Nephron (organoid): Measurements from ENCODE around the gene ATP7B.

Experiments
- H3K27ac Mint-ChIP-seq, 3 experiments: 2 replicates each; pipeline ENCODE4 v1.8.0; 2020; ENCODE audit warnings: mixed read lengths in 3 of 3, mild to moderate bottlenecking in 2 of 3, moderate library complexity in 1 of 3
- H3K27me3 Mint-ChIP-seq: 2 replicates; pipeline ENCODE4 v1.8.0; 2021; ENCODE audit warnings: low read depth, mild to moderate bottlenecking, moderate library complexity, mixed read lengths
- H3K36me3 Mint-ChIP-seq: 2 replicates; pipeline ENCODE4 v1.8.0; 2020; ENCODE audit warnings: low read depth, mixed read lengths
- H3K4me1 Mint-ChIP-seq: 2 replicates; pipeline ENCODE4 v1.8.0; 2020; ENCODE audit warnings: mixed read lengths
- H3K4me3 Mint-ChIP-seq, 3 experiments: 2 replicates each; pipeline ENCODE4 v1.8.0; 2020; ENCODE audit warnings: mild to moderate bottlenecking in 3 of 3, mixed read lengths in 3 of 3, moderate library complexity in 2 of 3
- H3K9me3 Mint-ChIP-seq: 2 replicates; pipeline ENCODE4 v1.8.0; 2020; ENCODE audit warnings: mixed read lengths
- TF ChIP-seq, protein P1 (sequence below), 3 experiments: fragments of 200-600 bp; sonication (generic); IDR thresholded peaks; one replicate each; pipeline ENCODE4 v1.5.0; 2021; ENCODE audit warnings: antibody characterized with exemption in 3 of 3; ENCODE audit not compliant: unreplicated experiment in 3 of 3

ATP7B gene

DNA sequence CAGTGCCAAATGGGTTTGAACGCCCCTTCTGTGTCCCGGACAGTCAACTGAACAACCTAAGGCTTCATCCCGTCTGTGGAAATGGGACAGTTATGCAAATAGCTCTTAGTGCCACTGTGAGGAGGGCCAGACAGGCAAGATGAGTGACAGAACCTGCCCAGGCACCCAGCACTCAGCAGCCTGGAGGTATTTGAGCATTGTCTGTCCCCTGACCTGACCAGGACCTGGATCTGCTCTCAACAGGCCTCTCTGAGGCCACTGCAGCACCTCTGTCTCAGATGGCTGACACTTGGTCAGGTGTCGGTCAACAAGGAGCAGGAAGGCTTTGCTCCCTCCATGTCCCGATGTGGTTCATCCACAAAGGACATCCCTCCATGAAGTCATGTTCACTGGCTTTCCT lies 81.6 kb downstream of the ATP7B start:
- Mint-ChIP-seq H3K27me3 (no peaks in the 10 kb centered on the region), H3K36me3 (peaks cover 4% of the 10 kb centered on the region), H3K27ac (no peak overlapping the region), H3K4me3 (no peak overlapping the region), H3K9me3 (no peaks in the 10 kb centered on the region), H3K4me1 (no peaks in the 10 kb centered on the region)
- TF ChIP-seq, protein P1, sequence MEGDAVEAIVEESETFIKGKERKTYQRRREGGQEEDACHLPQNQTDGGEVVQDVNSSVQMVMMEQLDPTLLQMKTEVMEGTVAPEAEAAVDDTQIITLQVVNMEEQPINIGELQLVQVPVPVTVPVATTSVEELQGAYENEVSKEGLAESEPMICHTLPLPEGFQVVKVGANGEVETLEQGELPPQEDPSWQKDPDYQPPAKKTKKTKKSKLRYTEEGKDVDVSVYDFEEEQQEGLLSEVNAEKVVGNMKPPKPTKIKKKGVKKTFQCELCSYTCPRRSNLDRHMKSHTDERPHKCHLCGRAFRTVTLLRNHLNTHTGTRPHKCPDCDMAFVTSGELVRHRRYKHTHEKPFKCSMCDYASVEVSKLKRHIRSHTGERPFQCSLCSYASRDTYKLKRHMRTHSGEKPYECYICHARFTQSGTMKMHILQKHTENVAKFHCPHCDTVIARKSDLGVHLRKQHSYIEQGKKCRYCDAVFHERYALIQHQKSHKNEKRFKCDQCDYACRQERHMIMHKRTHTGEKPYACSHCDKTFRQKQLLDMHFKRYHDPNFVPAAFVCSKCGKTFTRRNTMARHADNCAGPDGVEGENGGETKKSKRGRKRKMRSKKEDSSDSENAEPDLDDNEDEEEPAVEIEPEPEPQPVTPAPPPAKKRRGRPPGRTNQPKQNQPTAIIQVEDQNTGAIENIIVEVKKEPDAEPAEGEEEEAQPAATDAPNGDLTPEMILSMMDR (IDR thresholded peaks at IDR 0.05; ENCODE audit: unreplicated experiment in 3 of 3): no peak

DNA sequence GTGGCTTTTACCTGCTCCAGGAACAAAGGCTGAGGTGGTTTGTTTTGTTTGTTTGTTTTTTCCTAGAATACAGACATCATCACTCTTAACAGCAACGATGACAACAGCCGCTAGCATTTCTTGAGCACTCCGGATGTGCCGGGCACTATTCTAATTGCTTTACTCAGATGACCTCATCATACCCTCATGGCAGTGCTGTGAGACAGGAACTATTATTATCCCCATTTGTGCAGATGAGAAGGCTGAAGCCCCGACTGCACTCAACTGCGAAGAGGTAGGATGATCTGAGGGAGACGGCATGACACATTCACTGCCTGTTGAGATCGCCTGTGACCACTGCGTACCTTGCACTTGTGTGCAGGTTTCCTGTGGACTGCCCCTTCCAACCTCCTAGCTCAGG lies 83.0 kb downstream of the ATP7B start:
- TF ChIP-seq, protein P1 (IDR thresholded peaks at IDR 0.05; ENCODE audit: unreplicated experiment in 3 of 3): no peak
- no peaks in the 10 kb centered on the region for H3K27me3 Mint-ChIP-seq
- no peak overlapping the region for H3K27ac Mint-ChIP-seq
- H3K36me3 Mint-ChIP-seq: peaks cover 4% of the 10 kb centered on the region
- H3K9me3 Mint-ChIP-seq: no peaks in the 10 kb centered on the region
- no peak overlapping the region for H3K4me3 Mint-ChIP-seq
- H3K4me1 Mint-ChIP-seq: no peaks in the 10 kb centered on the region

DNA sequence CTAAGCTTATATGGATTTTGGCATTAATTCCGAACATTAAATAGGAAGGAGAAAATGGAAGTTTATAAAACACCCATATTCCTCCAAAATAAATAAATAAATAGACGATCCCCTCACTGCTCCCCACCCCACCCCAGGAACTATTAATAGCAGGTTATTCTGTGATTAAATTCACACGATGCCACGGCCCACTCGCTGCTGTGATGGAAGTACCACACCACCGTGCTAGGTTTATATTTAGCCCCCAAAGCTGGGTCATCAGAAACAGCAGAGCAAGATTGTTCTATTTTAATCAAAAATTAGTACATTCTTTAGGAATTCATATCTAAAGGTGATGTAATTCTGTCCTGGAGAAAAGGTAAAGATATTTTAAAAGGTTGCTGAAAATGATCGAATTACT lies 84.1 kb downstream of the ATP7B start:
- H3K27me3 Mint-ChIP-seq: no peaks in the 10 kb centered on the region
- H3K27ac Mint-ChIP-seq: no peak overlapping the region
- H3K9me3 Mint-ChIP-seq: no peaks in the 10 kb centered on the region
- peaks cover 4% of the 10 kb centered on the region for H3K36me3 Mint-ChIP-seq
- no peaks in the 10 kb centered on the region for H3K4me1 Mint-ChIP-seq
- no peak overlapping the region for H3K4me3 Mint-ChIP-seq
- TF ChIP-seq, protein P1 (IDR thresholded peaks at IDR 0.05; ENCODE audit: unreplicated experiment in 3 of 3): no peak

DNA sequence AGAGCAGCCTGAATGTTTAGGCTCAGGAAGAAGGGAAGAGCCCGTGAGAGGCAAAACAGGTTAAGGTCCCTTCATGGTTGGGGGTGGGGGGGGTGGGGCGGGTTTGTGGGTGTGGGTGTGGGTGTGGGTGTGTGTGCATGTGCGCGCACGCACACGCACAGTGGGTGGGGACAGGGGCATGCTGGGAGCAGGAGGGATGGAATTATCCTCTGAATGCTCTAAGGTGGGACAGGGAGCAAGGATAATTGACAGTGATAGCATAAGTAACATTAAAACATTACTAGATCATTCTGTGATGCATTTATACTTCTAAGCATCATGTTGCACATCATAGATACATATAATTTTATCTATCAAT lies 84.7 kb downstream of the ATP7B start:
- Mint-ChIP-seq H3K4me3 (no peak overlapping the region), H3K27me3 (no peaks in the 10 kb centered on the region), H3K36me3 (peaks cover 4% of the 10 kb centered on the region), H3K4me1 (no peaks in the 10 kb centered on the region), H3K9me3 (no peaks in the 10 kb centered on the region), H3K27ac (no peak overlapping the region)
- TF ChIP-seq, protein P1 (IDR thresholded peaks at IDR 0.05; ENCODE audit: unreplicated experiment in 3 of 3): no peak

DNA sequence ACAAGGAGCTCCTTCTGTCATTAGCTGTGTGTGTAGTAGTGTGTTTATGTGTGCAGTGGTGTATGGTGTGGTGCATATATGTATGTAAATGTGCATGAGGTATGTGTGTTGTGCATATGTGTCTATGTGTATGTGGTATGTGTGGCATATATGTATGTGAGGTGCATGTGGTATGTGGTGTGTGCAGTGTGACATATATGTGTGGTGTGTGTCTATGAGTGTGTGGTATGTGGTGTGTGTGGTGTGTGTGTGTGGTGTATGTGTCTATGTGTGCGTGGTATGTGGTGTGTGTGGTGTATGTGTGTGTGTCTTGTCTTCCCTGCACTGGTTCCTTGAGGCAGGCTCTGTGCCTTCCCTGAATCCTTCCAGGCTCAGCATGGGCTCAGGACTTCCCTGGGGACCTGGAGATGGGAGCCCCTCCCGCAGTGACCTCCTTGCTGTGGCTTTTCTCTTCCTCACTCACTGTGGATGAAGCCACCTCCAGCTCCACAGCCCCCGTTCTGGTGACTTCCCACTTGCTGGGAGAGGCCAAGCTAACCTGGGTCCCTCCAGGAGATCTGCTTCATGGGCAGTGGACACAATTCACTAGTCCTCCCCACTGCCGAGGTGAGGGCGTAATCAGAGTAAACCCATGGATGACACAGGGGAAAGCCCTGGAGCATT lies 85.3 kb downstream of the ATP7B start:
- no peaks in the 10 kb centered on the region for H3K27me3 Mint-ChIP-seq
- H3K4me1 Mint-ChIP-seq: no peaks in the 10 kb centered on the region
- no peak overlapping the region for H3K4me3 Mint-ChIP-seq
- no peaks in the 10 kb centered on the region for H3K9me3 Mint-ChIP-seq
- H3K36me3 Mint-ChIP-seq: peaks cover 4% of the 10 kb centered on the region
- no peak overlapping the region for H3K27ac Mint-ChIP-seq
- TF ChIP-seq, protein P1 (IDR thresholded peaks at IDR 0.05; ENCODE audit: unreplicated experiment in 3 of 3): no peak

DNA sequence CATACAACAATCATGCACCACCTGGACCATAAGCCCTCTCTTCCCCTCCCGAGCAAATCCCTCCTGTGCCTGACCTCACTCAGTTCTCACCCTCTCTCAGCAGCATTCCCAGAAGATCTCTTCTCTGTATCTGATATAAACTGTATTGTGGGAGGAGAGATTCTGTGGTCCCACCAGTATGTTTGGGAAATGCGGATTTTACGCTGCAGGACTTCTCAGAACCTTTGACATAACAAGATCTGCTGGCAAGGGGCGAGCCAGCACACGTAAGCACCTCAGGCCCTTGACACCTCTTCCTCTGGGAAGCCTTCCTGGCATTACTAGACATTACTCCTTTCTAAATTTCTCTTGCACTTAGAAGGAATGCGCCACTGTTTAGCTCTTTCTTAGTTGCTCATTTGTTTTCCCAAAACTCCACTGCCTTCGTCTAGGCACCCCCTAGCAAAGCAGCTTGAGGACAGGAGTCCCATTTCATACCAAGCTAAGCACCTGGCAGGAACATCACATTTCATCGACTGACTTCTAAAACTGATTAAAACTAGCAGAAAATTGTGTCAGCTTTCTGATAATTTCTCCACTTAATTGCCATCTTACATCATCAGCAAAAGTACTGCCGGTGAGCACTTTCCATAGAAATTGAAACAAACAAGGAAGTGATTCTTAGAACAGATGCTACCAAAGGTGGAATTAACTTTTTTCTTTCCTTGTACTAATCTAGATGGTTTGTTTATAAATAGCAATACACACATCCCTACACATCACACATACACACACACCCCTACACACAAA lies 86.3 kb downstream of the ATP7B start:
- TF ChIP-seq, protein P1 (IDR thresholded peaks at IDR 0.05; ENCODE audit: unreplicated experiment in 3 of 3): no peak
- H3K27ac Mint-ChIP-seq: no peak overlapping the region
- no peak overlapping the region for H3K4me3 Mint-ChIP-seq
- H3K36me3 Mint-ChIP-seq: peaks cover 4% of the 10 kb centered on the region
- H3K4me1 Mint-ChIP-seq: no peaks in the 10 kb centered on the region
- H3K27me3 Mint-ChIP-seq: no peaks in the 10 kb centered on the region
- H3K9me3 Mint-ChIP-seq: no peaks in the 10 kb centered on the region
